ENCODE results near the gene GHR. TPM values are rescaled to one million over a fixed set of nuclear protein-coding genes. Genes with fewer than 3 reads are reported as not detected.

GHR gene
- total and polyA plus RNA-seq, 2 of the 8 experiments (the other 6 are each of a cell fraction or from before 2014, with no cell fraction given): 0.15 to 0.19 TPM

GRCh38 chr5:42403236-42403635 is 20.0 kb upstream of the GHR start:
- Histone ChIP-seq H2BK120ac (replicated peaks; ENCODE audit: low read depth, low read length) (no peak overlapping the region), H4K8ac (ENCODE audit: extremely low read depth, insufficient read depth, low read length) (no peak overlapping the region), H3K4me2 (ENCODE audit: insufficient read depth in 1 of 2, low read depth in 2 of 2, low read length in 2 of 2) (no peak overlapping the region), H3K4me3 (ENCODE audit: extremely low read depth in 1 of 4, insufficient read depth in 2 of 4, low read depth in 3 of 4, low read length in 4 of 4) (no peak overlapping the region), H2BK12ac (ENCODE audit: low read depth, low read length) (no peak overlapping the region), H3K9me3 (ENCODE audit: insufficient read depth in 2 of 2, low read depth in 1 of 2, low read length in 1 of 2) (no peaks in the 10 kb centered on the region; a peak in 1 of 4 replicates), H3K27ac (ENCODE audit: low read depth, low read length) (no peak overlapping the region), H4K91ac (replicated peaks; ENCODE audit: insufficient read length, low read length) (no peak overlapping the region), H3K79me1 (ENCODE audit: low read depth, low read length) (no peaks in the 10 kb centered on the region), H2BK15ac (ENCODE audit: low read length) (no peak overlapping the region), H2AK5ac (ENCODE audit: low read depth, low read length) (no peak overlapping the region), H3K9ac (replicated peaks in 1 of 4; ENCODE audit: extremely low read depth in 1 of 4, low read depth in 3 of 4, low read length in 3 of 4) (no peak overlapping the region), H2BK20ac (ENCODE audit: low read length) (no peak overlapping the region), H3K27me3 (replicated peaks in 1 of 4; ENCODE audit: control insufficient read depth in 3 of 4, extremely low read depth in 1 of 4, insufficient read depth in 3 of 4, low read length in 3 of 4) (no peaks in the 10 kb centered on the region), H3K23me2 (ENCODE audit: low read depth, low read length) (no peaks in the 10 kb centered on the region), H2AFZ (ENCODE audit: low read length) (no peak overlapping the region), H3K56ac (replicated peaks; ENCODE audit: insufficient read length, low read depth, low read length) (no peak overlapping the region), H4K20me1 (replicated peaks in 1 of 2; ENCODE audit: control insufficient read depth in 1 of 2, insufficient read depth in 2 of 2, low read length in 2 of 2) (no peaks in the 10 kb centered on the region), H3K4me1 (replicated peaks in 1 of 4; ENCODE audit: control insufficient read depth in 3 of 4, insufficient read depth in 4 of 4, low read length in 3 of 4) (no peaks in the 10 kb centered on the region), H2BK5ac (ENCODE audit: low read depth, low read length) (no peak overlapping the region), H3K18ac (ENCODE audit: extremely low read depth, low read length) (no peak overlapping the region), H3K79me2 (ENCODE audit: control insufficient read depth in 1 of 2, insufficient read depth in 2 of 2, low read length in 2 of 2) (no peaks in the 10 kb centered on the region), H3K36me3 (ENCODE audit: control insufficient read depth in 2 of 4, insufficient read depth in 4 of 4, low read length in 3 of 4) (no peaks in the 10 kb centered on the region), H4K5ac (ENCODE audit: insufficient read length, low read depth, low read length) (no peak overlapping the region), H3K23ac (ENCODE audit: insufficient read length) (no peak overlapping the region), H3K14ac (ENCODE audit: insufficient read length) (no peak overlapping the region), H3K4ac (replicated peaks; ENCODE audit: insufficient read length, low read depth, low read length) (no peak overlapping the region)
- WGBS, 2 experiments (ENCODE audit: extremely low coverage in 1 of 2, insufficient coverage in 1 of 2, insufficient read length in 1 of 2, insufficient replicate concordance in 2 of 2, low coverage in 1 of 2, low lambda C conversion rate in 2 of 2, missing lambda C conversion rate in 1 of 2): 74% methylated on average over 2 of the region's 2 CpGs; no CpG with 5 or more reads in 1 of the 2 experiments
- POLR2A ChIA-PET (ENCODE audit: partially characterized antibody): no interaction called here
- DNase-seq (ENCODE audit: low read depth in 1 of 2, low spot score in 2 of 2) (no peak), FAIRE-seq (no peak)
- CTCF ChIA-PET (ENCODE audit: partially characterized antibody): interaction anchor here (0.6 to 1.5 kb wide), 7 partner anchors 15 to 487 kb away, joined by 3 to 5 read pairs (median 3); partner anchors contain the start of gene GHR
- TF ChIP-seq NRF1 (IDR thresholded peaks at IDR 0.05; ENCODE audit: low read depth, low read length) (no peak), RAD21 (IDR thresholded peaks at IDR 0.05 in 1 of 2, conservative IDR thresholded peaks at IDR 0.05 in 1 of 2; ENCODE audit: low read depth in 2 of 2, low read length in 2 of 2) (peak; percentile 14 to 24; a peak in 3 of 4 replicates)

Data from H1 (cell line).